Measurements from ENCODE around the gene CHMP4B. TPM values are rescaled to one million over a fixed set of nuclear protein-coding genes. Genes with fewer than 3 reads are reported as not detected.
A peak's percentile ranks its signal among the peaks of the same experiment; 100 is the strongest.

Gene CHMP4B
- polyA plus RNA-seq, 4 donors: 112 to 218 (median 173) TPM

DNA sequence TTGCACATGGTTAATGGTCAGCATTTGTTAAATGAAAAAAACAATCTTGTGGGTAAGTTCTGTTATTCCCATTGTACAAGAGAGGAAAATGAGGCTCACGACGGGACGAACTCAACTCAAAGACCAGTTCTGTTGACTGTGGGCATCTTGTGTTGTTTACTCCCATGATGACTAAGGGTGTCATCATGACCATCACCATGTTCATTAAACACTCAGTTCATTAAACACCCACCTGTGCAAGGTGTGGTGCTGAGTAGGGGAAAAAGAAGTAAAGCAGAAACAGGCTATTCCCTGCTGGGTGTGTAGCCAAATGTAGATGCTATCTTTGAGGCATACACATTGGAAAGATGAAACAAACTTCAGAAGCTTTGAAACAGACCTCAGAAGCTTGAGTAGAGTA, 4.5 kb downstream of the CHMP4B start:
- peaks cover 0 to 5% (median 4%) of the 10 kb centered on the region in 3 donors for H3K36me3 ChIP-seq (ENCODE audit: control insufficient read depth in 3 of 3, insufficient read depth in 2 of 3, low read depth in 1 of 3, low read length in 3 of 3)
- no peaks in the 10 kb centered on the region for H3K9me3 ChIP-seq (ENCODE audit: control insufficient read depth in 2 of 2, insufficient read depth in 1 of 2, low read depth in 1 of 2, low read length in 1 of 2)
- FAIRE-seq (no peak), DNase-seq (no peak)
- 89 to 99% (median 94%) methylated on average over 3 of the region's 3 CpGs for WGBS, 3 donors
- no peak overlapping the region for H3K4me3 ChIP-seq (ENCODE audit: low read depth in 1 of 3, low read length in 3 of 3)
- H3K27me3 ChIP-seq (ENCODE audit: control insufficient read depth in 3 of 3, insufficient read depth in 3 of 3, low read length in 3 of 3): no peaks in the 10 kb centered on the region
- H3K4me1 ChIP-seq (ENCODE audit: control insufficient read depth in 3 of 3, insufficient read depth in 2 of 3, low read depth in 1 of 3, low read length in 2 of 3): peaks cover 16 to 34% (median 27%) of the 10 kb centered on the region in 3 donors
- no peak overlapping the region for H3K27ac ChIP-seq (ENCODE audit: low read depth in 1 of 3, low read length in 2 of 3)

DNA sequence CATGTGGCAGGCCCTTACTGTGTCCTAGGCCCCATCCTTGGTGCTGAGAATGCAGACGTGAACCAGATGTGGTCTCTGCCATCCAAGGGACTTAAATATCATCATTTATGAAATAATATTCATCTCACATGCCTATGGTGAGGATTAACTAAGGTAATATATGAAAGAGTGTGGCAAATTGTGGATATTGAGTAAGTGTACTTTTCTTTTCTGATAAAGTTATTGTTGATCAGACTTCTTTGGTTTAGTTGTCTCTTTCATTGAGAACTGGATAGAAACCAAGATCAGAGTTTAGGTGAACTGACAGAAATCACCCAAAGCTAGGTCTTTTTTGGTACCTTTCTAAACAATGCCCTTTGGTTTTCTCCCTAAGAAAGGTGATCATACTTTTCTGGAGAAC, 5.0 kb downstream of the CHMP4B start:
- Histone ChIP-seq H3K4me3 (ENCODE audit: low read depth in 1 of 3, low read length in 3 of 3) (no peak overlapping the region), H3K4me1 (ENCODE audit: control insufficient read depth in 3 of 3, insufficient read depth in 2 of 3, low read depth in 1 of 3, low read length in 2 of 3) (peaks cover 16 to 32% (median 27%) of the 10 kb centered on the region in 3 donors), H3K9me3 (ENCODE audit: control insufficient read depth in 2 of 2, insufficient read depth in 1 of 2, low read depth in 1 of 2, low read length in 1 of 2) (no peaks in the 10 kb centered on the region), H3K27ac (ENCODE audit: low read depth in 1 of 3, low read length in 2 of 3) (no peak overlapping the region), H3K36me3 (ENCODE audit: control insufficient read depth in 3 of 3, insufficient read depth in 2 of 3, low read depth in 1 of 3, low read length in 3 of 3) (peaks cover 0 to 5% (median 4%) of the 10 kb centered on the region in 3 donors), H3K27me3 (ENCODE audit: control insufficient read depth in 3 of 3, insufficient read depth in 3 of 3, low read length in 3 of 3) (no peaks in the 10 kb centered on the region)
- DNase-seq: no peak
- 78 to 88% (median 83%) methylated on average over 1 of the region's 1 CpG for WGBS, 3 donors
- FAIRE-seq: no peak

DNA sequence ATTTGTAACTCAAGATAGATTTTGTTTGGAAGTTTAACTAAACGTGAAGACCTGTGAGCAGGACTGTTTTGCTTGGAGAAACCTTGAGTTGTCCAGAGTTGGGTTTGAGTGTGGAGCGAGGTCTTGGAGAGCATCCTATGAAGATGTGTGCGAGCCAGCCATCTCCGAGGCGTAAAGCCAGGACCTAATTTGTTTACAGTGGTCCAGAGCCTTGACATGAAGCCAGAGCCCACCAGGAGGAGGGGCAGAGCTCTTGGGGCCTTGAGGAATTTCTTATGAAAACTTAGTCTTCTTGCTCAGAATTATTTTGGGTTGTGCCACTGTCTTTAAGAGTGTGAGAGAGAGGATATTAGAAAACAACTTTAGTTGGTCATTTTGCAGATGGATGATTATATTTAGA, 6.3 kb downstream of the CHMP4B start:
- Histone ChIP-seq H3K4me1 (ENCODE audit: control insufficient read depth in 3 of 3, insufficient read depth in 2 of 3, low read depth in 1 of 3, low read length in 2 of 3) (peaks cover 16 to 32% (median 31%) of the 10 kb centered on the region in 3 donors), H3K4me3 (ENCODE audit: low read depth in 1 of 3, low read length in 3 of 3) (no peak overlapping the region), H3K36me3 (ENCODE audit: control insufficient read depth in 3 of 3, insufficient read depth in 2 of 3, low read depth in 1 of 3, low read length in 3 of 3) (peaks cover 0 to 6% (median 4%) of the 10 kb centered on the region in 3 donors), H3K9me3 (ENCODE audit: control insufficient read depth in 2 of 2, insufficient read depth in 1 of 2, low read depth in 1 of 2, low read length in 1 of 2) (no peaks in the 10 kb centered on the region), H3K27ac (ENCODE audit: low read depth in 1 of 3, low read length in 2 of 3) (no peak overlapping the region), H3K27me3 (ENCODE audit: control insufficient read depth in 3 of 3, insufficient read depth in 3 of 3, low read length in 3 of 3) (no peaks in the 10 kb centered on the region)
- WGBS, 3 donors: 58 to 78% (median 73%) methylated on average over 5 of the region's 5 CpGs
- FAIRE-seq (no peak), DNase-seq (no peak)

DNA sequence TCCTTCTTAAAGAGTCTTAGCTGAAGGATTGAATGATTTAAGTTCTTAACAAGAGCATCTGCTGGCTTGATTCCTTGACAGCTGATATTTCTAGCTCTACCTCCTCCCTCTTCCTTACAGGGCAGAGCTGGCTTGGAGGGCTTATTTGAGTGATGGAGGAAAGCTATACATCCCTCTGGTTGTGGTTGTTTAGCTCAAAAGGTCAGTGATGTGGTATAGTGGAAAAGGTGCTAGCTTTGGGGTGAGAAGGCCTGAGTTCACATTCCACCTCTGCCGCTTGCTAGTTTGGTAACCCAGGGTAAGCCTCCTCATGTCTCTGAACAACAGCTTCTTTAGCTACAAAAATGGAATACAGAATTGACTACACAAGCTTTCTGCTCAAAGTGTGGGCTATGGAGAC, 8.3 kb downstream of the CHMP4B start:
- Histone ChIP-seq H3K27me3 (ENCODE audit: control insufficient read depth in 3 of 3, insufficient read depth in 3 of 3, low read length in 3 of 3) (no peaks in the 10 kb centered on the region), H3K36me3 (ENCODE audit: control insufficient read depth in 3 of 3, insufficient read depth in 2 of 3, low read depth in 1 of 3, low read length in 3 of 3) (peaks cover 0 to 17% (median 4%) of the 10 kb centered on the region in 3 donors), H3K4me3 (ENCODE audit: low read depth in 1 of 3, low read length in 3 of 3) (no peak overlapping the region), H3K9me3 (ENCODE audit: control insufficient read depth in 2 of 2, insufficient read depth in 1 of 2, low read depth in 1 of 2, low read length in 1 of 2) (no peaks in the 10 kb centered on the region), H3K4me1 (ENCODE audit: control insufficient read depth in 3 of 3, insufficient read depth in 2 of 3, low read depth in 1 of 3, low read length in 2 of 3) (peaks cover 13 to 19% (median 16%) of the 10 kb centered on the region in 3 donors), H3K27ac (ENCODE audit: low read depth in 1 of 3, low read length in 2 of 3) (no peak overlapping the region)
- 97 to 100% (median 100%) methylated on average over 1 of the region's 1 CpG for WGBS, 3 donors
- FAIRE-seq (no peak), DNase-seq (no peak)

DNA sequence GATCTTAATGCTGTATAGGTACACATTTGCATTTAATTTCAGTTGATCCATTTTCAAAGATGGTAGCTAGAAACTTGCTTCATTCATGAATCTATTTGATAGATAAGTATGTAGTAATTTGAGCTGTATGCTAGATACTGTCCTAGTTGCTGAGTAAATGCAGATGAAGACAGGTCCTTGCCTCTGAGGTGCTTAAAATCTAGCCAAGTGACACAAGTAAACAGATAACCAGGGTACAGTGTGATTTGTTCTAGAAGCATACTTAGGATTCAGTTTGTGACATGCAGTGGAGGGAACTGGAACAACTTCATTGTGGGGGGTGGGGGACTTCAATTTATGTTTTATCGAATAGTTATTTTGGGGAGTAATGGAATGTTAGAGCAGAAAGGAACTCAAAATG, 9.2 kb downstream of the CHMP4B start:
- Histone ChIP-seq H3K4me1 (ENCODE audit: control insufficient read depth in 3 of 3, insufficient read depth in 2 of 3, low read depth in 1 of 3, low read length in 2 of 3) (peaks cover 15 to 24% (median 17%) of the 10 kb centered on the region in 3 donors), H3K36me3 (ENCODE audit: control insufficient read depth in 3 of 3, insufficient read depth in 2 of 3, low read depth in 1 of 3, low read length in 3 of 3) (peaks cover 0 to 17% (median 4%) of the 10 kb centered on the region in 3 donors), H3K4me3 (ENCODE audit: low read depth in 1 of 3, low read length in 3 of 3) (no peak overlapping the region), H3K27ac (ENCODE audit: low read depth in 1 of 3, low read length in 2 of 3) (no peak overlapping the region), H3K9me3 (ENCODE audit: control insufficient read depth in 2 of 2, insufficient read depth in 1 of 2, low read depth in 1 of 2, low read length in 1 of 2) (no peaks in the 10 kb centered on the region), H3K27me3 (ENCODE audit: control insufficient read depth in 3 of 3, insufficient read depth in 3 of 3, low read length in 3 of 3) (no peaks in the 10 kb centered on the region)
- no peak for FAIRE-seq
- 90 to 98% (median 97%) methylated on average over 1 of the region's 1 CpG for WGBS, 3 donors
- no peak for DNase-seq

DNA sequence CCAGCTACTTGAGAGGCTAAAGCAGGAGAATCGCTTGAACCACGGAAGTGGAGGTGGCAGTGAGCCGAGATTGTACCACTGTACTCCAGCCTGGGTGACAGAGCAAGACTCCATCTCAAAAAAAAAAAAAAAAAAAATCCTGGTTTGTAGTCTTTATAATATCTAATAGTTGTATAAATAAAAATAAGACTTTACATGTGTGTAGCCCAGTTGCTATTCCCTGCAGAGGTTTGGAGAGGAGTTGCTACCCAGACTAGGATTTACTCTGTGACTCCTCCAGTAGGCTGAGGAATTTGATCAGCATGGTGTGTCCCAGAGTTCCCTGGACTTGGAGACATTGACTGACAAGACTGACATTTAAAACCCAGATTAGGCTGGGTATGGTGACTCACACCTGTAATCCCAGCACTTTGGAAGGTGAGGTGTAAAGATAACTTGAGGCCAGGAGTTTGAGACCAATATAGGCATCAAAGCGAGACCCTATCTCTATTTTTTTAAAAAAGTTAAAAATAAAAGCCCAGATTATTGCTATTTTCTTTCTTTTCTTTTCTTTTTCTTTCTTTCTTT, 10.2 kb downstream of the CHMP4B start:
- DNase-seq: peak in 1 of 2 donors; percentile 80
- no peak overlapping the region for H3K4me3 ChIP-seq (ENCODE audit: low read depth in 1 of 3, low read length in 3 of 3)
- peaks cover 23 to 34% (median 23%) of the 10 kb centered on the region in 3 donors for H3K4me1 ChIP-seq (ENCODE audit: control insufficient read depth in 3 of 3, insufficient read depth in 2 of 3, low read depth in 1 of 3, low read length in 2 of 3)
- no peaks in the 10 kb centered on the region for H3K9me3 ChIP-seq (ENCODE audit: control insufficient read depth in 2 of 2, insufficient read depth in 1 of 2, low read depth in 1 of 2, low read length in 1 of 2)
- H3K36me3 ChIP-seq (ENCODE audit: control insufficient read depth in 3 of 3, insufficient read depth in 2 of 3, low read depth in 1 of 3, low read length in 3 of 3): peaks cover 0 to 17% (median 2%) of the 10 kb centered on the region in 3 donors
- FAIRE-seq: no peak
- WGBS, 3 donors: 45 to 71% (median 63%) methylated on average over 4 of the region's 4 CpGs
- no peak overlapping the region for H3K27ac ChIP-seq (ENCODE audit: low read depth in 1 of 3, low read length in 2 of 3)
- no peaks in the 10 kb centered on the region for H3K27me3 ChIP-seq (ENCODE audit: control insufficient read depth in 3 of 3, insufficient read depth in 3 of 3, low read length in 3 of 3)

DNA sequence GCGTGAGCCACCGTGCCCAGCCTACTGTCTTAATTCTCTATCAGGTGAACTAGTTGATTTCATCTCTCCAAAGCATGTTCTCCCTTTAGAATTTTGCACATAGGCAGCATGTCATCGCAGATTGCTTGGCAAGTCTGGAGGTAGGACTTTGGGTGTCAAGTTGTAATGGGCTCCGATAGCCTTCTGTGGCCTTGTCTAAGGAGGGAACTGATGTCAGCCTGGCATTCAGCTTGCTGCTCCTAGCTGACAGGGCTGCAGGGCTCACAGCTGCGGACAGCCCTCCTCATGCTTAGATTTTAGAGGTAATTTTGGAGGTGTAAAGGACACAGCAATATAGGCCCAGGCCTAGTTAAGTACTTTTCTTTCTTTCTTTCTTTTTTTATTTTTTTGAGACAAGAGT, 11.3 kb downstream of the CHMP4B start:
- DNase-seq: no peak
- Histone ChIP-seq H3K4me1 (ENCODE audit: control insufficient read depth in 3 of 3, insufficient read depth in 2 of 3, low read depth in 1 of 3, low read length in 2 of 3) (peaks cover 30 to 35% (median 33%) of the 10 kb centered on the region in 3 donors), H3K27me3 (ENCODE audit: control insufficient read depth in 3 of 3, insufficient read depth in 3 of 3, low read length in 3 of 3) (no peaks in the 10 kb centered on the region), H3K4me3 (ENCODE audit: low read depth in 1 of 3, low read length in 3 of 3) (no peak overlapping the region), H3K36me3 (ENCODE audit: control insufficient read depth in 3 of 3, insufficient read depth in 2 of 3, low read depth in 1 of 3, low read length in 3 of 3) (peaks cover 0 to 17% (median under 1%) of the 10 kb centered on the region in 3 donors), H3K27ac (ENCODE audit: low read depth in 1 of 3, low read length in 2 of 3) (peak overlapping the region in 1 of 3 donors; percentile 30), H3K9me3 (ENCODE audit: control insufficient read depth in 2 of 2, insufficient read depth in 1 of 2, low read depth in 1 of 2, low read length in 1 of 2) (no peaks in the 10 kb centered on the region)
- 94 to 98% (median 95%) methylated on average over 5 of the region's 5 CpGs for WGBS, 3 donors
- FAIRE-seq: no peak

DNA sequence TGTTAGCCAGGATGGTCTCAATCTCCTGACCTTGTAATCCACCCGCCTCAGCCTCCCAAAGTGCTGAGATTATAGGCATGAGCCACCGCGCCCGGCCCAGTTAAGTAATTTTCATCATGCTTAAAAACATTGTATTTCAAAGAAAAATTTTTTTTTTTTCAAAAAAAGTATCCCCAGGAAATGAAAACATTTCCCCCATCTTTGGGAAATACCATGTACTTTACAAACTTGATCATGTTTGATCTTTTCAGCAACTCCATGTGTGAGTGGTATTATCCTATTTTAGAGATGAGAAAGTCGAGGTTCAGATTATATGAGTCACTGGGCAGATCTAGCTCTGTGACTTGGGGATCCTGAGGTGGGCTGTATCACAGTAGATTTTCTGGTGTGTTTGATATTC, 11.8 kb downstream of the CHMP4B start:
- H3K4me1 ChIP-seq (ENCODE audit: control insufficient read depth in 3 of 3, insufficient read depth in 2 of 3, low read depth in 1 of 3, low read length in 2 of 3): peaks cover 27 to 39% (median 34%) of the 10 kb centered on the region in 3 donors
- H3K36me3 ChIP-seq (ENCODE audit: control insufficient read depth in 3 of 3, insufficient read depth in 2 of 3, low read depth in 1 of 3, low read length in 3 of 3): peaks cover 0 to 18% (median 0%) of the 10 kb centered on the region in 3 donors
- WGBS, 3 donors: 92 to 98% (median 97%) methylated on average over 5 of the region's 5 CpGs

DNA sequence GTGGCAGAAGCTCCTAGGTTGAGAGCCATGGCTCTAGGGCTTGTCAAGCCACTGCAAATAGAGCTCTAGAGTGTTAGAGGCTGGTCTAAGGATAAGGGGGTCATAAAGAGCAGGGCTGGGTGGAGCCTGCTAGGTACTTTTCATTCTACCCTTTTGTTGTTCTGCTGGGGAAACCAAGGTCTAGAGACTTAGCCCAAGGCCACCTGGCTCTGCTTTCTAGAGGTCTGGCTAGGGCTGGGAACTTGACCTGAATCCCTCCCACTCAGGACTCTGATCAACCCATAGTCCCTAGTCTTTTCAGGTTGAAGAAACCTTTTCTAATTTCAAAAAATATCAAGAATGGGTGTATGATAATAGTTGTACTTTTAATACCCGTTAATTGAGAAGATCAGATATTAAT, 13.7 kb downstream of the CHMP4B start:
- Histone ChIP-seq H3K36me3 (ENCODE audit: control insufficient read depth in 3 of 3, insufficient read depth in 2 of 3, low read depth in 1 of 3, low read length in 3 of 3) (peaks cover 0 to 16% (median 0%) of the 10 kb centered on the region in 3 donors), H3K27me3 (ENCODE audit: control insufficient read depth in 3 of 3, insufficient read depth in 3 of 3, low read length in 3 of 3) (no peaks in the 10 kb centered on the region), H3K27ac (ENCODE audit: low read depth in 1 of 3, low read length in 2 of 3) (peak overlapping the region; percentile 45 to 86 (median 83)), H3K4me3 (ENCODE audit: low read depth in 1 of 3, low read length in 3 of 3) (no peak overlapping the region), H3K4me1 (ENCODE audit: control insufficient read depth in 3 of 3, insufficient read depth in 2 of 3, low read depth in 1 of 3, low read length in 2 of 3) (peaks cover 32 to 57% (median 34%) of the 10 kb centered on the region in 3 donors), H3K9me3 (ENCODE audit: control insufficient read depth in 2 of 2, insufficient read depth in 1 of 2, low read depth in 1 of 2, low read length in 1 of 2) (no peaks in the 10 kb centered on the region)
- FAIRE-seq (no peak), DNase-seq (no peak)
- WGBS, 3 donors: 41 to 85% (median 61%) methylated on average over 1 of the region's 1 CpG

More for the DNA sequence above, 11.8 kb downstream of the CHMP4B start:
- FAIRE-seq (no peak), DNase-seq (no peak)
- no peak overlapping the region for H3K27ac ChIP-seq (ENCODE audit: low read depth in 1 of 3, low read length in 2 of 3)
- H3K4me3 ChIP-seq (ENCODE audit: low read depth in 1 of 3, low read length in 3 of 3): no peak overlapping the region
- H3K9me3 ChIP-seq (ENCODE audit: control insufficient read depth in 2 of 2, insufficient read depth in 1 of 2, low read depth in 1 of 2, low read length in 1 of 2): no peaks in the 10 kb centered on the region
- no peaks in the 10 kb centered on the region for H3K27me3 ChIP-seq (ENCODE audit: control insufficient read depth in 3 of 3, insufficient read depth in 3 of 3, low read length in 3 of 3)

Data from small intestine (tissue), 7 donors.